Activated B cell treated with CpG ODN at 0.5 μM for 24 hours (primary cell): ENCODE results near the gene BRD9. TPM values are rescaled to one million over a fixed set of nuclear protein-coding genes. Genes with fewer than 3 reads are reported as not detected.
"Not testable (repeated sequence)": the region's sequence is repeated elsewhere in the genome, so short reads cannot be mapped to it uniquely, and the experiment has no call there.

Experiments
- ATAC-seq: fragments of 200-7000 bp; cut with Tn5 transposase; one replicate; pipeline ENCODE4 v1.10.0; 2021; ENCODE audit warnings: low read depth, mild to moderate bottlenecking, moderate library complexity
- CTCF ChIA-PET: fragments of 350-600 bp; sonication (Branson Sonifier 250); formaldehyde crosslinking; loops from one replicate; lab custom pipeline; 2021; ENCODE audit warnings: antibody characterized with exemption; lab: Charles Lee
- POLR2A ChIA-PET: fragments of 350-600 bp; sonication (Branson Sonifier 250); formaldehyde crosslinking; loops from one replicate; lab custom pipeline; 2021; ENCODE audit warnings: antibody characterized with exemption; lab: Charles Lee
- DNase-seq: peaks from one replicate; pipeline ENCODE4 v3.0.0; 2022
- H3K27ac Mint-ChIP-seq: one replicate; pipeline ENCODE4 v1.8.0; 2020; ENCODE audit warnings: mixed read lengths
- H3K27me3 Mint-ChIP-seq: one replicate; pipeline ENCODE4 v1.8.0; 2021; ENCODE audit warnings: mixed read lengths
- H3K36me3 Mint-ChIP-seq: one replicate; pipeline ENCODE4 v1.8.0; 2021; ENCODE audit warnings: low read depth, mixed read lengths
- H3K4me1 Mint-ChIP-seq: one replicate; pipeline ENCODE4 v1.8.0; 2021; ENCODE audit warnings: mixed read lengths
- H3K4me3 Mint-ChIP-seq: one replicate; pipeline ENCODE4 v1.8.0; 2020; ENCODE audit warnings: mild to moderate bottlenecking, mixed read lengths
- H3K9me3 Mint-ChIP-seq: one replicate; pipeline ENCODE4 v1.8.0; 2020; ENCODE audit warnings: mixed read lengths
- CTCF ChIP-seq: fragments of 200-600 bp; IDR thresholded peaks from one replicate; pipeline ENCODE4 v1.8.0; 2022; ENCODE audit warnings: antibody characterized with exemption, mild to moderate bottlenecking
- intact Hi-C: fragments of 100-400 bp; cut with micrococcal nuclease; formaldehyde crosslinking; loops from one replicate; pipeline ENCODE4 v1.15.1; 2024
- total RNA-seq: library from RNA; stranded (reverse); gene quantifications from 2 replicates; pipeline ENCODE4 v1.2.3, GENCODE V29; 2022

The BRD9 gene
- total RNA-seq, 1 donor from 2014 or later, result 67.8 TPM

GRCh38 chr5:932151-932627, 39.6 kb upstream of the BRD9 start:
- no peak for DNase-seq
- H3K27ac Mint-ChIP-seq, result no peak overlapping the region
- no peak for ATAC-seq
- intact Hi-C loops, result no loop called here
- H3K36me3 Mint-ChIP-seq, result no peaks in the 10 kb centered on the region
- no peak for TF ChIP-seq CTCF
- no peaks in the 10 kb centered on the region for H3K9me3 Mint-ChIP-seq
- H3K27me3 Mint-ChIP-seq, result peaks cover 18% of the 10 kb centered on the region
- CTCF ChIA-PET, result interaction anchor here (0.5 to 2.0 kb wide), 3 partner anchors 8 to 242 kb away, joined by 3 to 8 read pairs (median 4); no protein-coding TSS in a partner anchor
- H3K4me3 Mint-ChIP-seq, result no peak overlapping the region
- no peaks in the 10 kb centered on the region for H3K4me1 Mint-ChIP-seq
- POLR2A ChIA-PET, result no interaction called here

GRCh38 chr5:931570-932145, 39.1 kb upstream of the BRD9 start:
- CTCF ChIA-PET, result interaction anchor here (0.5 to 2.0 kb wide), 3 partner anchors 8 to 242 kb away, joined by 3 to 8 read pairs (median 4); no protein-coding TSS in a partner anchor
- no peaks in the 10 kb centered on the region for H3K36me3 Mint-ChIP-seq

GRCh38 chr5:930866-931265, 38.3 kb upstream of the BRD9 start:
- Mint-ChIP-seq H3K27ac (no peak overlapping the region), H3K4me3 (no peak overlapping the region), H3K9me3 (no peaks in the 10 kb centered on the region), H3K36me3 (no peaks in the 10 kb centered on the region), H3K27me3 (peaks cover 18% of the 10 kb centered on the region), H3K4me1 (no peaks in the 10 kb centered on the region)
- ATAC-seq (no peak), DNase-seq (no peak)
- intact Hi-C loops, result no loop called here
- no peak for TF ChIP-seq CTCF
- CTCF ChIA-PET, result interaction anchor here (1.1 kb wide), 1 partner anchor 243 kb away, joined by 3 read pairs; no protein-coding TSS in a partner anchor
- POLR2A ChIA-PET, result no interaction called here

More at GRCh38 chr5:931570-932145, 39.1 kb upstream of the BRD9 start:
- H3K4me1 Mint-ChIP-seq, result no peaks in the 10 kb centered on the region
- TF ChIP-seq CTCF, result no peak
- ATAC-seq, result no peak
- no peak for DNase-seq
- POLR2A ChIA-PET, result no interaction called here
- peaks cover 14% of the 10 kb centered on the region for H3K27me3 Mint-ChIP-seq
- no peak overlapping the region for H3K27ac Mint-ChIP-seq
- H3K4me3 Mint-ChIP-seq, result no peak overlapping the region
- H3K9me3 Mint-ChIP-seq, result no peaks in the 10 kb centered on the region
- intact Hi-C loops, result no loop called here

GRCh38 chr5:929596-929995, 37.0 kb upstream of the BRD9 start:
- no peak overlapping the region for H3K4me3 Mint-ChIP-seq
- intact Hi-C loops, result no loop called here
- DNase-seq (no peak), ATAC-seq (no peak)
- no peak for TF ChIP-seq CTCF
- no peak overlapping the region for H3K27ac Mint-ChIP-seq
- ChIA-PET CTCF (no interaction called here), POLR2A (no interaction called here)
- peaks cover 24% of the 10 kb centered on the region for H3K27me3 Mint-ChIP-seq
- no peaks in the 10 kb centered on the region for H3K9me3 Mint-ChIP-seq
- no peaks in the 10 kb centered on the region for H3K36me3 Mint-ChIP-seq
- H3K4me1 Mint-ChIP-seq, result no peaks in the 10 kb centered on the region

GRCh38 chr5:929182-929581, 36.6 kb upstream of the BRD9 start:
- H3K27ac Mint-ChIP-seq, intact Hi-C loops, ATAC-seq, H3K9me3 Mint-ChIP-seq, DNase-seq, CTCF ChIA-PET, H3K36me3 Mint-ChIP-seq, H3K4me1 Mint-ChIP-seq, POLR2A ChIA-PET, H3K4me3 Mint-ChIP-seq: not testable (repeated sequence)
- peaks cover 24% of the 10 kb centered on the region for H3K27me3 Mint-ChIP-seq
